Measurements from ENCODE around the gene EYA4.

The EYA4 gene

GRCh38 chr6:133504761-133505160 is 263.6 kb downstream of the EYA4 start:
- Mint-ChIP-seq H3K36me3 (ENCODE audit: insufficient read depth) (no peaks in the 10 kb centered on the region), H3K27me3 (peaks cover 10% of the 10 kb centered on the region), H3K27ac (ENCODE audit: low read depth) (no peak overlapping the region), H3K4me1 (no peaks in the 10 kb centered on the region), H3K9me3 (no peaks in the 10 kb centered on the region), H3K4me3 (no peak overlapping the region)
- DNase-seq (ENCODE audit: low spot score in 2 of 2) (no peak), ATAC-seq (replicated peaks; ENCODE audit: extremely low read depth, poor library complexity, severe bottlenecking) (no peak)

DNA sequence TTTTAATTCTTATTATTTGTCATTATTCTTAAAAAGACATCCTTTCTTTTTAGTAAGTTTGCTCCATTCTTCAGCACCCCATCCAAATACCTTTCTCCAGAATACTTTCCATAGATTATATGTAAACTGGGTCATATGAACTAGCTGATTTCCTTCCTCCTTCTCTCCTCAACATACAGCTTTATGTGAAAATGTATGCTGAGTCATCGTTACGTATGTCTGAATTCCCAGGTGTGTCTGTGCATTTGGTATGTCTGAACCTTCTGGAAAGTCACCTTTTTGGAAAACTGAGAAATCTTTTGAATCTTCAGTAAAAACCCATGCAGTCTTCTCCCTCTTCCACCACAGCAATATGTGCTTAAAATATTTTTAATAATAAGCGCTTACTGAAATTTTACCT is 264.5 kb downstream of the EYA4 start:
- no peak for DNase-seq (ENCODE audit: low spot score in 2 of 2)
- no peak overlapping the region for H3K27ac Mint-ChIP-seq (ENCODE audit: low read depth)
- ATAC-seq (replicated peaks; ENCODE audit: extremely low read depth, poor library complexity, severe bottlenecking), result no peak

GRCh38 chr6:133512410-133513016 is 271.4 kb downstream of the EYA4 start:
- H3K27me3 Mint-ChIP-seq, result peaks cover 6% of the 10 kb centered on the region
- no peak for DNase-seq (ENCODE audit: low spot score in 2 of 2)
- no peaks in the 10 kb centered on the region for H3K36me3 Mint-ChIP-seq (ENCODE audit: insufficient read depth)
- H3K4me1 Mint-ChIP-seq, result no peaks in the 10 kb centered on the region
- H3K9me3 Mint-ChIP-seq, result no peaks in the 10 kb centered on the region
- ATAC-seq (replicated peaks; ENCODE audit: extremely low read depth, poor library complexity, severe bottlenecking), result no peak
- H3K27ac Mint-ChIP-seq (ENCODE audit: low read depth), result no peak overlapping the region
- H3K4me3 Mint-ChIP-seq, result no peak overlapping the region

More for the DNA sequence above, 264.5 kb downstream of the EYA4 start:
- H3K36me3 Mint-ChIP-seq (ENCODE audit: insufficient read depth), result no peaks in the 10 kb centered on the region
- H3K9me3 Mint-ChIP-seq, result no peaks in the 10 kb centered on the region
- no peak overlapping the region for H3K4me3 Mint-ChIP-seq
- H3K27me3 Mint-ChIP-seq, result peaks cover 7% of the 10 kb centered on the region
- no peaks in the 10 kb centered on the region for H3K4me1 Mint-ChIP-seq

DNA sequence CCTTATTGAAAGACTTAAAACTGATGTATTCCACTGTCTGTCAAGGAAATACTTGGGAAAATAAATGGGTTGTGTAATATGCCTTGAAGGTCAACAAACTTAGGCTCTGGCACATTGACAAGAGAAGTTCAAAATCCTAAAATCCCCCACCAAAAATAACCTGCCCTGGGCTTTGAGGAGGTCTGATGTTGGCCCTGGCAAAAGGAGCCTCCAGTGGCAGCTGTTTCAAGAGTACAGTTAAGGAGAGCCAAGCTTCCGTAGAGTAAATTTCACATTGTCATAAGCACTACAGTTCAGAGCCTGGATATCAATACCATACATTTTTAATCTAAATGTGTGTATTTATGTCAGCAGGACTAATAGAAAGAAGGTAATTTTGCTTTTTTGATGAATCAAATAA is 282.7 kb downstream of the EYA4 start:
- Mint-ChIP-seq H3K4me3 (no peak overlapping the region), H3K4me1 (no peaks in the 10 kb centered on the region), H3K36me3 (ENCODE audit: insufficient read depth) (peaks cover 1% of the 10 kb centered on the region), H3K9me3 (no peaks in the 10 kb centered on the region), H3K27ac (ENCODE audit: low read depth) (no peak overlapping the region), H3K27me3 (no peaks in the 10 kb centered on the region)
- ATAC-seq (replicated peaks; ENCODE audit: extremely low read depth, poor library complexity, severe bottlenecking) (no peak), DNase-seq (ENCODE audit: low spot score in 2 of 2) (no peak)

- DNase-seq (ENCODE audit: low spot score in 2 of 2) (no peak), ATAC-seq (replicated peaks; ENCODE audit: extremely low read depth, poor library complexity, severe bottlenecking) (no peak)
- H3K4me1 Mint-ChIP-seq, result no peaks in the 10 kb centered on the region
- H3K9me3 Mint-ChIP-seq, result no peaks in the 10 kb centered on the region
- peaks cover 1% of the 10 kb centered on the region for H3K36me3 Mint-ChIP-seq (ENCODE audit: insufficient read depth)
- no peak overlapping the region for H3K4me3 Mint-ChIP-seq
- H3K27ac Mint-ChIP-seq (ENCODE audit: low read depth), result no peak overlapping the region
- H3K27me3 Mint-ChIP-seq, result no peaks in the 10 kb centered on the region
These were observed 285.3 kb downstream of the EYA4 start for GRCh38 chr6:133526436-133526835.

- peaks cover 1% of the 10 kb centered on the region for H3K36me3 Mint-ChIP-seq (ENCODE audit: insufficient read depth)
- ATAC-seq (replicated peaks; ENCODE audit: extremely low read depth, poor library complexity, severe bottlenecking), result no peak
- peaks cover 5% of the 10 kb centered on the region for H3K27me3 Mint-ChIP-seq
- H3K4me1 Mint-ChIP-seq, result no peaks in the 10 kb centered on the region
- DNase-seq (ENCODE audit: low spot score in 2 of 2), result no peak
- no peak overlapping the region for H3K4me3 Mint-ChIP-seq
- no peak overlapping the region for H3K27ac Mint-ChIP-seq (ENCODE audit: low read depth)
- H3K9me3 Mint-ChIP-seq, result no peaks in the 10 kb centered on the region
These were observed 287.4 kb downstream of the EYA4 start for GRCh38 chr6:133528566-133528965.

- H3K27ac Mint-ChIP-seq (ENCODE audit: low read depth), result no peak overlapping the region
- peaks cover 4% of the 10 kb centered on the region for H3K36me3 Mint-ChIP-seq (ENCODE audit: insufficient read depth)
- H3K9me3 Mint-ChIP-seq, result no peaks in the 10 kb centered on the region
- peaks cover 20% of the 10 kb centered on the region for H3K27me3 Mint-ChIP-seq
- DNase-seq (ENCODE audit: low spot score in 2 of 2) (no peak), ATAC-seq (replicated peaks; ENCODE audit: extremely low read depth, poor library complexity, severe bottlenecking) (no peak)
- H3K4me1 Mint-ChIP-seq, result no peaks in the 10 kb centered on the region
- H3K4me3 Mint-ChIP-seq, result no peak overlapping the region
These were observed 291.8 kb downstream of the EYA4 start for GRCh38 chr6:133532908-133533307.

DNA sequence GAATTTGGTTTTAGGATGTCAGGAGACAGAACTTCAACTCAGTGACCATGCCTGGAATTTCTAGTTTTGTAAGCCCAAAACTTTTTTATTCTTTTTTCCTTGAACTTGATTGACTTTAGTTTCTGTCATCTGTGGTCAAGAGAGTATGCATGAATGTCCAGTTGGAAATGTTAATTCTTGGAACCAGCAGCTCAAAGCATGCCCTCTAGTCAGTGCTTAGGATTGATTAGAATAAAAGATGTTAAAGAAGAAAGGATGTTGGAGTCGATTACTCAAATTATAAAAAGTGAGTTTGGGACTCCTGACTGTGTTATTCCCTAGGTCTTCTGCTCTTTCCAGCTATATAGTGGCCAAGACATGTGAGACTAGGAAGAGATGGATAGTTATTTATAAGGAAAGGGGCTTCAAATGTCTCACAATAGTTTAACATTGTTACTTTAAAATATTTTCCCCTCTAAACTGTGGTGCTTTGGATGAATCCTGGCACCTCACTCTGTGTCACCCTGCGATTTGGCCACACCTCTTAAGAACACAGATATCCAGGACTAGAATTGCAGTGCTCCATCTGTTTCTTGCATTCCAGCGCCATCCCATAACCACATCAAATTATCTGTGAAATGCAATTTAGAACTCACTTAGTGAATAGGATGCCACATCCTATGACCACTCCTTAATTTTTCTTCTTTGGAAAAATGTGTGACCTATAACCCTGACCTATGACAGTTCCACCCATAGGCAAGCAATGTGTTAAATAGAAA is 298.5 kb downstream of the EYA4 start:
- no peaks in the 10 kb centered on the region for H3K9me3 Mint-ChIP-seq
- peaks cover 34% of the 10 kb centered on the region for H3K27me3 Mint-ChIP-seq

GRCh38 chr6:133540361-133540760 is 299.2 kb downstream of the EYA4 start:
- peaks cover 28% of the 10 kb centered on the region for H3K27me3 Mint-ChIP-seq
- H3K4me1 Mint-ChIP-seq, result no peaks in the 10 kb centered on the region
- H3K27ac Mint-ChIP-seq (ENCODE audit: low read depth), result no peak overlapping the region
- H3K9me3 Mint-ChIP-seq, result no peaks in the 10 kb centered on the region
- DNase-seq (ENCODE audit: low spot score in 2 of 2) (no peak), ATAC-seq (replicated peaks; ENCODE audit: extremely low read depth, poor library complexity, severe bottlenecking) (no peak)
- no peaks in the 10 kb centered on the region for H3K36me3 Mint-ChIP-seq (ENCODE audit: insufficient read depth)
- no peak overlapping the region for H3K4me3 Mint-ChIP-seq

More for the DNA sequence above, 298.5 kb downstream of the EYA4 start:
- H3K4me1 Mint-ChIP-seq, result no peaks in the 10 kb centered on the region
- no peak overlapping the region for H3K4me3 Mint-ChIP-seq
- ATAC-seq (replicated peaks; ENCODE audit: extremely low read depth, poor library complexity, severe bottlenecking) (no peak), DNase-seq (ENCODE audit: low spot score in 2 of 2) (no peak)
- no peak overlapping the region for H3K27ac Mint-ChIP-seq (ENCODE audit: low read depth)
- peaks cover 2% of the 10 kb centered on the region for H3K36me3 Mint-ChIP-seq (ENCODE audit: insufficient read depth)

DNA sequence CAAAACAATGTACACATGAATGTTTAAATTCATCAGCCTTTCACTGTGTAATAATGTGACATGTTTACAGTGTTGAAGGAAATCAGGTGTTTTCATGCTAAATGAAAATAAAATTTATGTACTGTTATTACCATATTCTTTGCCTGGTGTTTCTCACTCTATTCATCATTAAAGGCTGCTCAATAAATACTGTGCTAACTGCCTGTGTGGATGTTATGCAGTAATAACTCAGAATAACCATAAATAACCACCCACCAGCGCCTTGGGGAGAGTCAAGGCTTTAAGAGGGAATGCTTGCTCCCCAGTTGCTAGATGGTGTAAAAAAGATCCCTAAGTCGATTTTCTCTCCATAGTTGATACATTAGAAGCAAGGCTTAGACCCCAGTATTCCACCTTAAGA is 299.9 kb downstream of the EYA4 start:
- H3K4me1 Mint-ChIP-seq, result no peaks in the 10 kb centered on the region
- H3K4me3 Mint-ChIP-seq, result no peak overlapping the region
- H3K27me3 Mint-ChIP-seq, result peaks cover 24% of the 10 kb centered on the region
- no peaks in the 10 kb centered on the region for H3K9me3 Mint-ChIP-seq
- H3K36me3 Mint-ChIP-seq (ENCODE audit: insufficient read depth), result no peaks in the 10 kb centered on the region
- ATAC-seq (replicated peaks; ENCODE audit: extremely low read depth, poor library complexity, severe bottlenecking) (no peak), DNase-seq (ENCODE audit: low spot score in 2 of 2) (no peak)
- H3K27ac Mint-ChIP-seq (ENCODE audit: low read depth), result no peak overlapping the region

DNA sequence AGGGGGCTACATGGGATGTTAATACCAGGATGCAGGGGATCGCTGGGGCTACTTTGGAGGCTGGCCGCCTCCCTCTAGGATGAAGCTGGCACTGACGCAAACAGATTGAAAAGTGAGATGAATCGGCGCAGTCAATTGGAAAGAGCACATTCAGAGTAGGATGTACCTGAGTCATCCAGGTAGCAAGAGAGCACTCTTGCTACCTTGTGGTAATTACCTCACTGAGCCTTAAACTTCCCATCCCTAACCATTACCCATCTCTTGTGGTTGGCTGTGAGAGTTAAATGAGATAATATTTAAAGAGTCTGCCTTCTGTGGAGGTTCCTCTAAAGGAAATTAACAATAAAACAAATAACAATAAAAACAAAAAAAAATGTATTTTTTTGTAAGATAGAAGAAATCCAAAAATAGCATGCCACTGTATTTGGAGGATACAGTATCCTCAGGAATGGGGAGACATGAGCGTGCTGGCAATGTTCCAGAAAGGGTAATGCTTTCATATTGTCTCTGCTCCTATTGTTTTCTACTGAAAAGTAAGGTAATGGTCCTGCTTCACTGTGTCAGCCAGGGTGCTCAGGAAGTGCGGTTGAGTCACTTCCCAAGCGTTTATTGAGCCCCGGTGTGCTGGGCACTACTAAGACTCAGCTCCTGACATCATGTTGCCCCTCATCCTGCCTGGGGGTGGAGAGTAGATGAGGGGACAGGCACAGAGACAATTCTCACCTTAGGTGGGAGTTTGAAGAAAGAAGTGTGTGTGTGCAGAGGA is 301.1 kb downstream of the EYA4 start:
- Mint-ChIP-seq H3K36me3 (ENCODE audit: insufficient read depth) (no peaks in the 10 kb centered on the region), H3K27me3 (peaks cover 24% of the 10 kb centered on the region), H3K4me3 (no peak overlapping the region), H3K9me3 (no peaks in the 10 kb centered on the region), H3K27ac (ENCODE audit: low read depth) (no peak overlapping the region), H3K4me1 (no peaks in the 10 kb centered on the region)
- ATAC-seq (replicated peaks; ENCODE audit: extremely low read depth, poor library complexity, severe bottlenecking), result no peak
- no peak for DNase-seq (ENCODE audit: low spot score in 2 of 2)

GRCh38 chr6:133544419-133544818 is 303.3 kb downstream of the EYA4 start:
- Mint-ChIP-seq H3K27me3 (peaks cover 26% of the 10 kb centered on the region), H3K36me3 (ENCODE audit: insufficient read depth) (no peaks in the 10 kb centered on the region), H3K4me1 (no peaks in the 10 kb centered on the region), H3K4me3 (no peak overlapping the region), H3K9me3 (no peaks in the 10 kb centered on the region), H3K27ac (ENCODE audit: low read depth) (no peak overlapping the region)
- ATAC-seq (replicated peaks; ENCODE audit: extremely low read depth, poor library complexity, severe bottlenecking) (no peak), DNase-seq (ENCODE audit: low spot score in 2 of 2) (no peak)

- Mint-ChIP-seq H3K4me3 (no peak overlapping the region), H3K27me3 (peaks cover 32% of the 10 kb centered on the region), H3K27ac (ENCODE audit: low read depth) (no peak overlapping the region), H3K4me1 (no peaks in the 10 kb centered on the region), H3K36me3 (ENCODE audit: insufficient read depth) (no peaks in the 10 kb centered on the region), H3K9me3 (no peaks in the 10 kb centered on the region)
- DNase-seq (ENCODE audit: low spot score in 2 of 2), result no peak
- ATAC-seq (replicated peaks; ENCODE audit: extremely low read depth, poor library complexity, severe bottlenecking), result no peak
These were observed 304.9 kb downstream of the EYA4 start for GRCh38 chr6:133546098-133546497.
